PC-9 (cell line): ENCODE data around the gene ADGRG2. TPM values are rescaled to one million over a fixed set of nuclear protein-coding genes. Genes with fewer than 3 reads are reported as not detected.

ENCODE experiments used
- BruUV-seq: library from RNA; stranded (reverse); fragments of 400-500 nt; replicated peaks from 2 replicates; lab custom pipeline; 2021; lab: Mats Ljungman, UMichigan
- CTCF ChIA-PET: fragments of 300-600 bp; sonication (Branson Sonifier 250); formaldehyde crosslinking; loops from one replicate; lab custom pipeline; 2022; ENCODE audit warnings: antibody characterized with exemption; lab: Charles Lee
- POLR2A ChIA-PET: fragments of 300-600 bp; sonication (Branson Sonifier 250); formaldehyde crosslinking; loops from one replicate; lab custom pipeline; 2022; ENCODE audit warnings: antibody characterized with exemption; ENCODE audit not compliant: unreplicated experiment; lab: Charles Lee
- DNase-seq, 2 experiments: peaks; one replicate each; pipeline versions ENCODE4 v3.0.0 to v3.0.0-alpha.2; 2015 to 2022; ENCODE audit warnings: mixed read lengths in 1 of 2
- H2AFZ ChIP-seq: fragments of 200-600 bp; sonication (generic); 2 replicates; pipeline ENCODE4 v1.8.1; 2017; ENCODE audit warnings: antibody characterized with exemption
- H3F3A ChIP-seq: fragments of 200-600 bp; sonication (generic); 2 replicates; pipeline ENCODE4 v1.8.1; 2017; ENCODE audit warnings: antibody characterized with exemption, mild to moderate bottlenecking, low read depth; ENCODE audit not compliant: insufficient read depth
- H3K27ac ChIP-seq: fragments of 200-600 bp; sonication (generic); 2 replicates; pipeline ENCODE4 v1.6.1; 2016; ENCODE audit warnings: mixed run types
- H3K27me3 ChIP-seq: fragments of 200-600 bp; sonication (generic); 2 replicates; pipeline ENCODE4 v1.6.1; 2016; ENCODE audit warnings: low read depth, mixed run types; ENCODE audit not compliant: insufficient read depth
- H3K36me3 ChIP-seq: fragments of 200-600 bp; sonication (generic); 2 replicates; pipeline ENCODE4 v1.6.1; 2016; ENCODE audit warnings: low read depth, mixed run types
- H3K4me1 ChIP-seq: fragments of 200-600 bp; sonication (generic); replicated peaks from 2 replicates; pipeline ENCODE4 v1.6.1; 2016; ENCODE audit warnings: mixed run types; ENCODE audit not compliant: insufficient read depth
- H3K4me2 ChIP-seq: fragments of 200-600 bp; sonication (generic); 2 replicates; pipeline ENCODE4 v1.6.1; 2017; ENCODE audit warnings: mixed run types
- H3K4me3 ChIP-seq: fragments of 200-600 bp; sonication (generic); 2 replicates; pipeline ENCODE4 v1.6.1; 2016; ENCODE audit warnings: mixed run types
- H3K79me2 ChIP-seq: fragments of 200-600 bp; sonication (generic); 2 replicates; pipeline ENCODE4 v1.6.1; 2017; ENCODE audit warnings: low read depth, mixed run types
- H3K9me2 ChIP-seq: fragments of 200-600 bp; sonication (generic); 2 replicates; pipeline ENCODE4 v1.8.1; 2017; ENCODE audit warnings: mild to moderate bottlenecking; ENCODE audit not compliant: insufficient read depth
- H3K9me3 ChIP-seq: fragments of 200-600 bp; sonication (generic); 2 replicates; pipeline ENCODE4 v1.8.1; 2016; ENCODE audit warnings: low read depth; ENCODE audit not compliant: insufficient read depth
- H4K20me1 ChIP-seq: fragments of 200-600 bp; sonication (generic); 2 replicates; pipeline ENCODE4 v1.8.1; 2017; ENCODE audit not compliant: insufficient read depth
- CTCF ChIP-seq: fragments of 200-600 bp; sonication (generic); conservative IDR thresholded peaks from 2 replicates; pipeline ENCODE4 v1.6.1; 2017; ENCODE audit warnings: mixed run types, antibody characterized with exemption, mild to moderate bottlenecking, moderate library complexity
- EZH2 ChIP-seq: fragments of 200-600 bp; sonication (generic); IDR thresholded peaks from 2 replicates; pipeline ENCODE4 v1.8.0; 2017; ENCODE audit warnings: antibody characterized with exemption, low read depth
- intact Hi-C: fragments of 100-400 bp; cut with micrococcal nuclease; formaldehyde crosslinking; loops from one replicate; pipeline ENCODE4 v1.10.0; 2022; ENCODE audit not compliant: unreplicated experiment
- total RNA-seq: library from RNA; stranded (reverse); gene quantifications from 2 replicates; pipeline ENCODE4 v1.2.3, GENCODE V29; 2021

The ADGRG2 gene
- total RNA-seq, 1 experiment from 2014 or later: 0.22 TPM

GRCh38 chrX:19129694-19130093, 7.4 kb upstream of the ADGRG2 start:
- no peak overlapping the region for H3K27ac ChIP-seq
- TF ChIP-seq CTCF: no peak
- TF ChIP-seq EZH2: no peak
- no peaks in the 10 kb centered on the region; the same call in 1 of the 2 replicates for H3K27me3 ChIP-seq
- BruUV-seq: no TSS peak
- H3K9me2 ChIP-seq: no peaks in the 10 kb centered on the region
- CTCF ChIA-PET: no interaction called here
- H3K9me3 ChIP-seq: no peaks in the 10 kb centered on the region
- DNase-seq: no peak
- H4K20me1 ChIP-seq: no peaks in the 10 kb centered on the region
- intact Hi-C loops: no loop called here
- H3K36me3 ChIP-seq: no peaks in the 10 kb centered on the region
- H3K4me2 ChIP-seq: no peak overlapping the region
- no peak overlapping the region for H2AFZ ChIP-seq
- H3F3A ChIP-seq: no peaks in the 10 kb centered on the region
- H3K4me3 ChIP-seq: no peak overlapping the region
- no peaks in the 10 kb centered on the region for H3K4me1 ChIP-seq
- no peaks in the 10 kb centered on the region for H3K79me2 ChIP-seq
- POLR2A ChIA-PET: no interaction called here

- Histone ChIP-seq H4K20me1 (no peaks in the 10 kb centered on the region), H3K4me2 (no peak overlapping the region), H3K9me3 (no peaks in the 10 kb centered on the region), H3K4me3 (no peak overlapping the region), H3K27ac (no peak overlapping the region), H3K36me3 (no peaks in the 10 kb centered on the region), H2AFZ (no peak overlapping the region), H3K4me1 (no peaks in the 10 kb centered on the region), H3K9me2 (no peaks in the 10 kb centered on the region), H3K79me2 (no peaks in the 10 kb centered on the region), H3K27me3 (0 out of 2 replicates have a peak, but pooled peaks cover 5% of the 10 kb centered on the region), H3F3A (no peaks in the 10 kb centered on the region)
- CTCF ChIA-PET: no interaction called here
- DNase-seq: no peak
- intact Hi-C loops: no loop called here
- no peak for TF ChIP-seq EZH2
- TF ChIP-seq CTCF: no peak
- no TSS peak for BruUV-seq
- POLR2A ChIA-PET: no interaction called here
Measured at GRCh38 chrX:19127649-19128168, 5.4 kb upstream of the ADGRG2 start.

- Histone ChIP-seq H3K4me3 (no peak overlapping the region), H3K27me3 (0 out of 2 replicates have a peak, but pooled peaks cover 10% of the 10 kb centered on the region), H3F3A (no peaks in the 10 kb centered on the region), H3K9me3 (no peaks in the 10 kb centered on the region), H4K20me1 (no peaks in the 10 kb centered on the region), H3K79me2 (no peaks in the 10 kb centered on the region), H3K27ac (no peak overlapping the region), H3K36me3 (no peaks in the 10 kb centered on the region), H2AFZ (no peak overlapping the region), H3K4me1 (no peaks in the 10 kb centered on the region), H3K4me2 (no peak overlapping the region), H3K9me2 (no peaks in the 10 kb centered on the region)
- CTCF ChIA-PET: interaction anchor here (0.7 kb wide), 1 partner anchor 23 kb away, joined by 4 read pairs; no protein-coding TSS in a partner anchor
- TF ChIP-seq CTCF: no peak
- no peak for TF ChIP-seq EZH2
- POLR2A ChIA-PET: no interaction called here
- BruUV-seq: no TSS peak
- no peak for DNase-seq
- intact Hi-C loops: loop anchor here (5.0 kb wide), 1 partner anchor 210 kb away; no protein-coding TSS in a partner anchor
Measured at GRCh38 chrX:19122641-19123009, 357 bp upstream of the ADGRG2 start.
